ENCODE data around the gene WASHC2C.
"Not testable (repeated sequence)": the region's sequence is repeated elsewhere in the genome, so short reads cannot be mapped to it uniquely, and the experiment has no call there.

WASHC2C gene

GRCh38 chr10:45768334-45768733 is 41.3 kb downstream of the WASHC2C start:
- not testable (repeated sequence) for DNase-seq (ENCODE audit: low read depth in 3 of 3, low spot score in 1 of 3)

GRCh38 chr10:45771757-45772461 is 44.8 kb downstream of the WASHC2C start:
- not testable (repeated sequence) for DNase-seq (ENCODE audit: low read depth in 3 of 3, low spot score in 1 of 3)

- DNase-seq (ENCODE audit: low read depth in 3 of 3, low spot score in 1 of 3), result not testable (repeated sequence)
Measured at GRCh38 chr10:45786217-45786616, 59.2 kb downstream of the WASHC2C start.

- DNase-seq (ENCODE audit: low read depth in 3 of 3, low spot score in 1 of 3), result not testable (repeated sequence)
Measured at GRCh38 chr10:45787212-45787741, 60.2 kb downstream of the WASHC2C start.

GRCh38 chr10:45789991-45790390 is 62.9 kb downstream of the WASHC2C start:
- not testable (repeated sequence) for DNase-seq (ENCODE audit: low read depth in 3 of 3, low spot score in 1 of 3)

- DNase-seq (ENCODE audit: low read depth in 3 of 3, low spot score in 1 of 3), result not testable (repeated sequence)
Measured at GRCh38 chr10:45790694-45791426, 63.8 kb downstream of the WASHC2C start.

- DNase-seq (ENCODE audit: low read depth in 3 of 3, low spot score in 1 of 3), result not testable (repeated sequence)
Measured at GRCh38 chr10:45794761-45795160, 67.7 kb downstream of the WASHC2C start.

- DNase-seq (ENCODE audit: low read depth in 3 of 3, low spot score in 1 of 3), result not testable (repeated sequence)
Measured at GRCh38 chr10:45803060-45804010, 76.3 kb downstream of the WASHC2C start.

- not testable (repeated sequence) for DNase-seq (ENCODE audit: low read depth in 3 of 3, low spot score in 1 of 3)
Measured at GRCh38 chr10:45804996-45805395, 77.9 kb downstream of the WASHC2C start.

GRCh38 chr10:45809837-45810236 is 82.8 kb downstream of the WASHC2C start:
- no peak for DNase-seq (ENCODE audit: low read depth in 3 of 3, low spot score in 1 of 3)

- DNase-seq (ENCODE audit: low read depth in 3 of 3, low spot score in 1 of 3), result no peak
Measured at GRCh38 chr10:45811075-45811474, 84.0 kb downstream of the WASHC2C start.

- DNase-seq (ENCODE audit: low read depth in 3 of 3, low spot score in 1 of 3), result not testable (repeated sequence)
Measured at GRCh38 chr10:45812959-45813358, 85.9 kb downstream of the WASHC2C start.

GRCh38 chr10:45814146-45814545 is 87.1 kb downstream of the WASHC2C start:
- not testable (repeated sequence) for DNase-seq (ENCODE audit: low read depth in 3 of 3, low spot score in 1 of 3)

- DNase-seq (ENCODE audit: low read depth in 3 of 3, low spot score in 1 of 3), result no peak
Measured at GRCh38 chr10:45817130-45817859, 90.2 kb downstream of the WASHC2C start.

GRCh38 chr10:45817912-45818311 is 90.8 kb downstream of the WASHC2C start:
- DNase-seq (ENCODE audit: low read depth in 3 of 3, low spot score in 1 of 3), result no peak

- no peak for DNase-seq (ENCODE audit: low read depth in 3 of 3, low spot score in 1 of 3)
Measured at GRCh38 chr10:45819552-45819951, 92.5 kb downstream of the WASHC2C start.

GRCh38 chr10:45820107-45820830 is 93.2 kb downstream of the WASHC2C start:
- DNase-seq (ENCODE audit: low read depth in 3 of 3, low spot score in 1 of 3), result not testable (repeated sequence)

- DNase-seq (ENCODE audit: low read depth in 3 of 3, low spot score in 1 of 3), result not testable (repeated sequence)
Measured at GRCh38 chr10:45822918-45823317, 95.9 kb downstream of the WASHC2C start.

Measured in stimulated activated CD4-positive, alpha-beta T cell treated with anti-CD3 and anti-CD28 coated beads, TNF-alpha, amount 100 ng/mL, for 1 hour (primary cell).